K562 (cell line): ENCODE results near the gene ZNF200. TPM values are rescaled to one million over a fixed set of nuclear protein-coding genes. Genes with fewer than 3 reads are reported as not detected.

ENCODE experiments used
- ATAC-seq: fragments of 200-7000 bp; cut with Tn5 transposase; 3 replicates; pipeline ENCODE4 v1.9.1; 2020; ENCODE audit warnings: moderate library complexity
- BruUV-seq: library from RNA; stranded (reverse); fragments of 400-500 nt; replicated peaks from 2 replicates; lab custom pipeline; 2021; lab: Mats Ljungman, UMichigan
- CTCF ChIA-PET: fragments of 300-600 bp; formaldehyde crosslinking; extraction: SDS; loops from one replicate; lab custom pipeline; 2021; ENCODE audit warnings: low intra/inter-chr PET ratio; lab: Yijun Ruan, JAX
- POLR2A ChIA-PET: fragments of 300-600, 350-650 bp; sonication (Branson Sonifier 250); formaldehyde crosslinking; extraction: SDS; loops from one replicate; lab custom pipeline; 2021; ENCODE audit warnings: antibody characterized with exemption, inconsistent platforms; lab: Yijun Ruan, JAX
- DNase-seq, 4 experiments: peaks; one replicate each; pipeline versions ENCODE4 v3.0.0 to v3.0.0-alpha.2; 2011 to 2018; ENCODE audit warnings: low spot score in 3 of 4, mixed read lengths in 3 of 4; ENCODE audit errors: extremely low read depth in 1 of 4
- FAIRE-seq: peaks from 2 replicates; lab custom pipeline; 2011; peaks lifted over from hg19 to GRCh38; lab: Jason Lieb, UNC
- H2AFZ ChIP-seq: 2 replicates; pipeline ENCODE4 v1.6.0; 2011; ENCODE audit warnings: low read depth, low read length, control low read depth, inconsistent platforms
- H3K27ac ChIP-seq: fragments of 200-600 bp; 3 replicates; pipeline ENCODE4 v1.8.0; 2011; ENCODE audit warnings: low read depth, mild to moderate bottlenecking, control low read depth, inconsistent platforms, low read length, moderate library complexity, mixed read lengths; ENCODE audit errors: extremely low read depth
- H3K27me3 ChIP-seq, 2 experiments: fragments of 300-600 bp in 1 of 2; 2 replicates in 1 of 2; 3 replicates in 1 of 2; pipeline versions ENCODE4 v1.6.0 to v1.8.0; 2011; ENCODE audit warnings: inconsistent platforms in 2 of 2, low read length in 2 of 2, mild to moderate bottlenecking in 1 of 2, mixed read lengths in 1 of 2, moderate library complexity in 1 of 2; ENCODE audit not compliant: control insufficient read depth in 2 of 2, insufficient read depth in 2 of 2
- H3K36me3 ChIP-seq: fragments of 300-600 bp; 3 replicates; pipeline ENCODE4 v1.8.0; 2011; ENCODE audit warnings: mild to moderate bottlenecking, low read length, inconsistent platforms; ENCODE audit not compliant: control insufficient read depth, insufficient read depth
- H3K4me1 ChIP-seq, 2 experiments: fragments of 200-600 bp in 1 of 2; replicated peaks in 1 of 2; 2 replicates in 1 of 2; 3 replicates in 1 of 2; pipeline versions ENCODE4 v1.5.1 to v1.8.0; 2011; ENCODE audit warnings: inconsistent platforms in 2 of 2, low read length in 2 of 2, mild to moderate bottlenecking in 1 of 2, mixed read lengths in 1 of 2, moderate library complexity in 1 of 2; ENCODE audit not compliant: control insufficient read depth in 2 of 2, insufficient read depth in 2 of 2
- H3K4me2 ChIP-seq: 2 replicates; pipeline ENCODE4 v1.6.1; 2011; ENCODE audit warnings: low read length, control low read depth, inconsistent platforms, mixed read lengths; ENCODE audit not compliant: insufficient read depth
- H3K4me3 ChIP-seq: fragments of 200-600 bp; sonication (generic), shearing (Covaris generic); 2 replicates; pipeline ENCODE4 v1.5.1; 2016; ENCODE audit warnings: control low read depth, inconsistent platforms
- H3K79me2 ChIP-seq: fragments of 200-600 bp; 3 replicates; pipeline ENCODE4 v1.8.0; 2011; ENCODE audit warnings: low read length, inconsistent platforms; ENCODE audit not compliant: control insufficient read depth, insufficient read depth
- H3K9ac ChIP-seq, 2 experiments: 2 replicates each; pipeline versions ENCODE4 v1.6.0 to v1.6.1; 2011; ENCODE audit warnings: low read depth in 2 of 2, low read length in 2 of 2, control low read depth in 1 of 2, inconsistent platforms in 1 of 2, mild to moderate bottlenecking in 1 of 2, mixed read lengths in 1 of 2; ENCODE audit not compliant: insufficient read depth in 1 of 2
- H3K9me1 ChIP-seq: one replicate; pipeline ENCODE4 v1.6.0; 2011; ENCODE audit warnings: inconsistent platforms, mild to moderate bottlenecking, low read length, moderate library complexity; ENCODE audit not compliant: control insufficient read depth, insufficient read depth
- H3K9me3 ChIP-seq: replicated peaks from 2 replicates; pipeline ENCODE4 v1.5.1; 2011; ENCODE audit warnings: low read depth, low read length, inconsistent platforms; ENCODE audit not compliant: control insufficient read depth, insufficient read depth
- H4K20me1 ChIP-seq: replicated peaks from 2 replicates; pipeline ENCODE4 v1.6.1; 2011; ENCODE audit warnings: low read length, inconsistent platforms, mixed read lengths; ENCODE audit not compliant: control insufficient read depth, insufficient read depth
- CBX3 ChIP-seq, 2 experiments: IDR thresholded peaks; 1 replicate in 1 of 2; 2 replicates in 1 of 2; pipeline ENCODE4 v1.6.1; 2012; ENCODE audit warnings: inconsistent platforms in 2 of 2, low read length in 2 of 2, borderline replicate concordance in 1 of 2, control low read depth in 1 of 2
- NR2C1 ChIP-seq, 2 experiments: fragments of 450-650 bp; IDR thresholded peaks; 2 replicates each; pipeline ENCODE4 v1.6.1; 2017; ENCODE audit warnings: mild to moderate bottlenecking in 2 of 2, antibody characterized with exemption in 1 of 2, inconsistent platforms in 1 of 2, missing compliant biosample characterization in 1 of 2, missing genetic modification characterization in 1 of 2
- RAD21 ChIP-seq, 2 experiments: fragments of 250-450 bp in 1 of 2; fragments of 450-650 bp in 1 of 2; sonication (Bioruptor Pico) in 1 of 2; formaldehyde crosslinking in 1 of 2; IDR thresholded peaks in 1 of 2; conservative IDR thresholded peaks in 1 of 2; 2 replicates each; pipeline versions ENCODE4 v1.4.0 to v1.8.0; 2020 to 2022; ENCODE audit warnings: mild to moderate bottlenecking in 2 of 2, moderate library complexity in 1 of 2
- WGBS: fragments of 100-300 bp; shearing (Covaris generic); methylation state at CpG from one replicate; pipeline ENCODE4 v1.1.6; 2016; ENCODE audit warnings: low coverage, mixed read lengths; ENCODE audit not compliant: insufficient coverage; ENCODE audit errors: missing lambda C conversion rate; 5-methylcytosine and 5-hydroxymethylcytosine counted together
- in situ Hi-C: fragments of 300-500 bp; cut with MboI; formaldehyde crosslinking; loops from 4 replicates; pipeline ENCODE4 v1.15.0; 2018; ENCODE audit warnings: inconsistent platforms, mixed read lengths
- intact Hi-C: fragments of 100-400 bp; cut with micrococcal nuclease; formaldehyde crosslinking; loops from 2 replicates; pipeline ENCODE4 v1.14.2; 2022
- polyA plus RNA-seq, 8 experiments: library from polyadenylated mRNA; depleted of rRNA in 4 of 8; stranded (reverse) in 5 of 8; unstranded in 3 of 8; fragments of >200 nt; fragmentation: Nextera tagmentation in 2 of 8; fragmentation: Illumina TruSeq in 1 of 8; extraction: Ambion mirVana in 2 of 8; extraction: Trizol in 1 of 8; gene quantifications; 2 replicates each; pipeline versions ENCODE4 v1.2.1 to v1.2.3, GENCODE V29; 2011 to 2014; ENCODE audit warnings: inconsistent platforms in 1 of 8, missing spikeins in 1 of 8
- total RNA-seq, 7 experiments: library from RNA; depleted of rRNA in 6 of 7; stranded (reverse); fragments of >200 nt in 6 of 7; fragmentation: Illumina TruSeq in 2 of 7; extraction: Trizol in 2 of 7; gene quantifications; 2 replicates each; pipeline versions ENCODE4 v1.2.1 to v1.2.3, GENCODE V29; 2011 to 2021; ENCODE audit warnings: low replicate concordance in 1 of 7
- TF ChIP-seq, protein P1 (sequence below), 3 experiments: IDR thresholded peaks in 2 of 3; conservative IDR thresholded peaks in 1 of 3; 2 replicates each; pipeline ENCODE4 v1.5.1; 2011 to 2012; ENCODE audit warnings: low read length in 3 of 3, mild to moderate bottlenecking in 3 of 3, control low read depth in 2 of 3, improper control_type of control experiment in 1 of 3, inconsistent platforms in 1 of 3, low read depth in 1 of 3, mixed read lengths in 1 of 3, moderate library complexity in 1 of 3; ENCODE audit not compliant: insufficient read depth in 2 of 3
- TF ChIP-seq, protein P2 (sequence below): fragments of 450-650 bp; IDR thresholded peaks from 2 replicates; pipeline ENCODE4 v1.6.1; 2016

Gene ZNF200
- total and polyA plus RNA-seq, 9 of the 15 experiments (the other 6 are each of a cell fraction or from before 2014, with no cell fraction given), result 4.8 to 14.5 (median 9.2) TPM

DNA sequence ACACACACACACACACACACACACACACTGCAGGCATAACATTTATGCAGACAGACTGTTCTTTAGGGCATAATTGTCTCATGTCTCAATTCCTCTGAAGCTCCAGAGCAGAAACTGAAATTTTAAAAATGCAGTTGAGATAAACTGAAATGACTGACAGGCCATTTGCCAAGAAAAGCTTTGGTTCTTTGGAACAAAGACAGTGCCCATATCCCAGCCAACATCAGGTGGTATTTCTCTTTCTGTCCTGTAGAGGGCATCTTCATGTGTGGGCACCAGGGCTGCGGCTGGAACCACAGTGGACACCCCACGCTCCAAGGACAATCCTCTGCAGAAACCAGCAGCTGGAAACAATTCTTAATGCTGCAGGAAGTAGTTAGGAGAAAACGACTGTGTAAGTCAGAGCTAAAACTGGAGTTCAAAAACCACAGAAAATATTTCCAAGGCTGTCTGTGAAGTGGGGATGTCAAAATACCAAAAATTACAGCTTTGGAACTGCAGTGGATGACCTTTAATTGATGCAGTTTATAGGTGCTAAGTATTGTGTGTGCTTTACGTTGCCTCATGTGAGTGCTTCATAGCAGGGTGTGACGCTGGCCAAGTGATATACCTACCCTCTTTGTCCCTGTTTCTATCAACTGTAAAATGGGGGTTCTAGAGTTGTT lies 32.0 kb upstream of the ZNF200 start:
- CTCF ChIA-PET, result no interaction called here
- WGBS, result 48% methylated on average over 5 of the region's 5 CpGs
- no peak overlapping the region for H3K4me2 ChIP-seq
- intact Hi-C loops, result loop anchor here (10.0 kb wide), 1 partner anchor 112 kb away; no protein-coding TSS in a partner anchor
- no peak for TF ChIP-seq NR2C1 (IDR thresholded peaks at IDR 0.05)
- no peak for TF ChIP-seq NR2C1 (tag; IDR thresholded peaks at IDR 0.05)
- TF ChIP-seq CBX3 (IDR thresholded peaks at IDR 0.05; ENCODE audit: borderline replicate concordance in 1 of 2, low read length in 2 of 2), result peak in 1 of 2 experiments; percentile 53; a peak in 1 of 3 replicates
- 0 out of 4 replicates have a peak, but pooled peaks of 1 of the 2 experiments have one; percentile 8 for TF ChIP-seq RAD21 (CRISPR knock-in tag; conservative IDR thresholded peaks at IDR 0.05 in 1 of 2, IDR thresholded peaks at IDR 0.05 in 1 of 2)
- TF ChIP-seq, protein P1, sequence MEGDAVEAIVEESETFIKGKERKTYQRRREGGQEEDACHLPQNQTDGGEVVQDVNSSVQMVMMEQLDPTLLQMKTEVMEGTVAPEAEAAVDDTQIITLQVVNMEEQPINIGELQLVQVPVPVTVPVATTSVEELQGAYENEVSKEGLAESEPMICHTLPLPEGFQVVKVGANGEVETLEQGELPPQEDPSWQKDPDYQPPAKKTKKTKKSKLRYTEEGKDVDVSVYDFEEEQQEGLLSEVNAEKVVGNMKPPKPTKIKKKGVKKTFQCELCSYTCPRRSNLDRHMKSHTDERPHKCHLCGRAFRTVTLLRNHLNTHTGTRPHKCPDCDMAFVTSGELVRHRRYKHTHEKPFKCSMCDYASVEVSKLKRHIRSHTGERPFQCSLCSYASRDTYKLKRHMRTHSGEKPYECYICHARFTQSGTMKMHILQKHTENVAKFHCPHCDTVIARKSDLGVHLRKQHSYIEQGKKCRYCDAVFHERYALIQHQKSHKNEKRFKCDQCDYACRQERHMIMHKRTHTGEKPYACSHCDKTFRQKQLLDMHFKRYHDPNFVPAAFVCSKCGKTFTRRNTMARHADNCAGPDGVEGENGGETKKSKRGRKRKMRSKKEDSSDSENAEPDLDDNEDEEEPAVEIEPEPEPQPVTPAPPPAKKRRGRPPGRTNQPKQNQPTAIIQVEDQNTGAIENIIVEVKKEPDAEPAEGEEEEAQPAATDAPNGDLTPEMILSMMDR (IDR thresholded peaks at IDR 0.05 in 2 of 3, conservative IDR thresholded peaks at IDR 0.05 in 1 of 3; ENCODE audit: insufficient read depth in 2 of 3, low read depth in 1 of 3, low read length in 3 of 3), result peak; percentile 43 to 58 (median 48); a peak in 4 of 6 replicates
- TF ChIP-seq, protein P2, sequence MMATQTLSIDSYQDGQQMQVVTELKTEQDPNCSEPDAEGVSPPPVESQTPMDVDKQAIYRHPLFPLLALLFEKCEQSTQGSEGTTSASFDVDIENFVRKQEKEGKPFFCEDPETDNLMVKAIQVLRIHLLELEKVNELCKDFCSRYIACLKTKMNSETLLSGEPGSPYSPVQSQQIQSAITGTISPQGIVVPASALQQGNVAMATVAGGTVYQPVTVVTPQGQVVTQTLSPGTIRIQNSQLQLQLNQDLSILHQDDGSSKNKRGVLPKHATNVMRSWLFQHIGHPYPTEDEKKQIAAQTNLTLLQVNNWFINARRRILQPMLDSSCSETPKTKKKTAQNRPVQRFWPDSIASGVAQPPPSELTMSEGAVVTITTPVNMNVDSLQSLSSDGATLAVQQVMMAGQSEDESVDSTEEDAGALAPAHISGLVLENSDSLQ, result peak; percentile 52
- TF ChIP-seq, all 486 proteins: peak for 4
- H3K9me1 ChIP-seq, result no peaks in the 10 kb centered on the region
- in situ Hi-C loops, result no loop called here
- no peaks in the 10 kb centered on the region for H4K20me1 ChIP-seq
- no peaks in the 10 kb centered on the region for H3K27me3 ChIP-seq
- no peak for FAIRE-seq
- H3K36me3 ChIP-seq, result no peaks in the 10 kb centered on the region
- H3K9me3 ChIP-seq, result peaks cover 12% of the 10 kb centered on the region
- ATAC-seq, result no peak
- peak in 1 of 4 experiments; percentile 34 for DNase-seq
- POLR2A ChIA-PET, result interaction anchor here (0.5 to 2.4 kb wide), 5 partner anchors 9 to 331 kb away, joined by 3 to 9 read pairs (median 4); partner anchors contain the start of gene ZNF263
- no peaks in the 10 kb centered on the region for H3K79me2 ChIP-seq
- H3K27ac ChIP-seq, result no peak overlapping the region
- no peak overlapping the region for H2AFZ ChIP-seq
- peaks cover 4 to 21% of the 10 kb centered on the region in 2 experiments; a peak in 4 of 5 replicates for H3K4me1 ChIP-seq
- H3K4me3 ChIP-seq, result no peak overlapping the region
- no peak overlapping the region for H3K9ac ChIP-seq
- no TSS peak for BruUV-seq
